Measurements from ENCODE around the gene DNAH1.
A peak's percentile ranks its signal among the peaks of the same experiment; 100 is the strongest.

Gene DNAH1

DNA sequence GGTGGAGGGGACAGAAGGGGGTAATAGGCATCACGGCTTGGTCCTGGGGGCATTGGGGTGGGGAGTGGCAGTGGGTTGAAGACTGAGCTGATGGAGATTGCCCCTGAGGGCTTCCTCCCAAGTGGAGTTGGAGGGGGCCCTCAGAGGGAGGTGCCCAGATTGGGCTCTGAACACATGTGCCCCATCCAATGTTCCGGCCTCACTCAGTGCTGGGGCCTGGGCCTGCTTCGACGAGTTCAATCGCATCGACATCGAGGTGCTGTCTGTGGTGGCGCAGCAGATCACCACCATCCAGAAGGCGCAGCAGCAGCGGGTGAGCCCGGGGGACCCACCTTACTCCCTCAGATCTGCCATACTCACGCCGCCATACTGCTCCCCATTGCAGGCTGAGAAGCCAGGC is 45.3 kb downstream of the DNAH1 start:
- DNase-seq: no peak

DNA sequence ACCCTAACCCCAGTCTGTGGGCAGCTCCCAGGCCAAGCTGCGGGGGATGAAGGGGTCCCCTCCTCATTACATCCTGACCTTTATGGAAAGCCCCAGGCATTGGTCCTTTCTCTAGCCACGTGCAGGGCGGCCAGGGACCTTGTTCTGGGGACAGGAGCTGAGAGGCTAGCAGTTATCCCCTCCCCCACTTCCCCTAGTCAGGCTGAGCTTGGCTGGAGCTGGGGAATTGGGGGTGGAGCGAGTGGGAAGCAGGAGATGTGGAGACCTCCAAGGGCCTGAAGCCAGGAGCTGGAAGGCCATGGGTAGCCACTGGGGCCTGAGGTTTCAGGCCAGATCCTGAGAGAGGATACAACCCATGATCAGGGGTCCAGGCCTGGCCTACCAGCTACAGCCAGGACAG is 45.8 kb downstream of the DNAH1 start:
- no peak for DNase-seq

DNA sequence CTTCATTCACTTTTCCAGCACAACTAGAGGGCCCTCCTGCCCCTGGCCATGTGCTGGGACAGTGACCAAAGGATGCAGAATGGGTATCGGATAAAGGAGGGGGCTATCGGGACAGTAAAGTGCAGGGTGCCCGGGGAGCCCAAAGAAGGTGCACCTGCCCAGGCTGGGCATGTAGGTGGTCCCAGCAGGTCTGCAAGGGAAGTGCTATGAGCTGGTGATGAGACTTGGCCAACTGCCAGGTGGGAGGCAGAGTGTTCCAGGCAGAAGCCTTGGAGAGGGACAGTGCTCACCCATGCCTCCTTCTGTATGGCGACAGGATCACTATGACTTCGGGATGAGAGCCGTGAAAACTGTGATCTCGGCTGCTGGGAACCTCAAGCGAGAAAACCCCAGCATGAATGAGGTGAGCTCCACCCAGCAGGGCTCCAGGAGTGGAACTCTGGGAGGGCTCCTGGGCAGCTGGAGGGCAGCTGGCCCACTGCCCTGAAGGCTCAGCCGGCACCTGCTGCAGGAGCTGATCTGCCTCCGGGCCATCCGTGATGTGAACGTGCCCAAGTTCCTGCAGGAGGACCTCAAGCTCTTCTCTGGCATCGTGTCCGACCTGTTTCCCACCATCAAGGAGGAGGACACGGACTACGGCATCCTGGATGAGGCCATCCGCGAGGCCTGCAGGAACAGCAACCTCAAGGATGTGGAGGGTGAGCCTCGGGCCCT is 48.4 kb downstream of the DNAH1 start:
- no peak for DNase-seq

DNA sequence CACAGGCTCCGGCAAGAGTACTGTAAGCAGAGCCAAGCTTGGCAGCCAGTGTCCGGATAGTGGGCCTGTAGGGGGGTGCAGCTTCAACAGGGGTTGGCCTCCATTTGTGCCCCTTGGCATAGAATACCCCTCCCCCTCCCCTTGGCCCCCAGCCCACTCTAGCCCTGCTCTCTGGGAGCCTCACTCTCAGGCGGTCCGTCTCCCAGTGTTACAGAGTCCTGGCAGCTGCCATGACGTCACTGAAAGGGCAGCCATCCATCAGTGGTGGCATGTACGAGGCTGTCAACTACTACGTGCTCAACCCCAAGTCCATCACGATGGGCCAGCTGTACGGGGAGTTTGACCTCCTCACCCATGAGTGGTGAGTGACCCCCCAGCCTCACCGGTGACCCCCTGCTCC is 50.4 kb downstream of the DNAH1 start:
- no peak for DNase-seq

DNA sequence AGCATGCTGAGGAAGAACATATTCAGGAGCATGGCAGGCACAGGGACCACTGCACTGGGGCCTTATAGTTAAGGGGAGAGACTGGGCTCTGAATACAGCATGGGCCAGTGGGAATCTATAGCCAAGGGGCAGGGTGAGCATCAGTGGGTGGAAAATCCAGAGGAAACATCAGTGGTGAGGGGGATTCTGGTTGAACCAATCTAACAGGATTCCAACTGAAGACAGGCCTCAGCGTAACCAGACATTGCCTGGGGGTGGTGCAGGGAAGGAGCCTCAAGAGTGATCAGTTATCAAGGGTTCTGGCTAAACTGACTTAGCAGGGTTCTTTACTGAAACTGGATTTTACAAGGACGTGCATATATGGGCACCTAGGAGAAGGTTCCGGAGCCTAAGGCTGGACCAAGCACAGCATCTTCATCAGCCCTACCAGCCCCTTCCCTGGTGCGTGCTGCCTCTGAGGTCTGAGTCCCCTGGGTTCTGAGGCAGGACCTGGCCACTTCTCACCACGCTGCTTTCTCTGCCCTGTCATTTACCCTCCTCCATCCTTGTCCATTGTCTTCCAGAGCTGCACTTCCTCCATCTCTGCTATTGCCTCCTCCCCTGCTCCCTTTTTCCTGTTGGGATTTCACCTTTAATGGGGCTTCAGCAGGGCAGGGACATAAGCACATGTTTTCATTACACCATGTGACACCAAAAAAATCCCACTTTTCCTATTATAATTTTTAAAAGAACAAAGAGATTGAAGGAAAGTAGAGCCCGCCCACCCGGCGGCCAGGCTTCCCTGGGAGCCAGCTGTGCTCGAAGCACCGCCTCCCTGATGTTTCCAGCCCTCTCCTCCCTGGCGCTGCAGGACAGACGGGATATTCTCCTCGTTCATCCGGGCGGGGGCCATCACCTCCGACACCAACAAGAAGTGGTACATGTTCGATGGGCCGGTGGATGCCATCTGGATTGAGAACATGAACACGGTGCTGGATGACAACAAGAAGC is 52.1 kb downstream of the DNAH1 start:
- DNase-seq: no peak

DNA sequence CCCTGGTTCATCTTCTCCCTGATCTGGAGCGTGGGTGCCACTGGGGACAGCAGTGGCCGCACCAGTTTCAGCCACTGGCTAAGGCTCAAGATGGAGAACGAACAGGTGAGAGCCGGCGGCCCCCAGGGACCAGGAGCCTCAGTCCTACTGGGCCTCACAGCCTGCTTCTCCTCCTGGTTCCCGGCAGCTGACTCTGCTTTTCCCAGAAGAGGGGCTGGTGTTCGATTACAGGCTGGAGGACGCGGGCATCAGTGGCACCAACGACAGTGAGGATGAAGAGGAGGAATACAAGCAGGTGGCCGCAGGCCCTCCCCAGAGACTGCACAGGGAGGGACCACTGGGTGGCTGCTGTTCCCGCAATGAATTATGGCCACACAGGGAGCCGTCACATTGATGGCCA is 54.4 kb downstream of the DNAH1 start:
- DNase-seq: no peak

DNA sequence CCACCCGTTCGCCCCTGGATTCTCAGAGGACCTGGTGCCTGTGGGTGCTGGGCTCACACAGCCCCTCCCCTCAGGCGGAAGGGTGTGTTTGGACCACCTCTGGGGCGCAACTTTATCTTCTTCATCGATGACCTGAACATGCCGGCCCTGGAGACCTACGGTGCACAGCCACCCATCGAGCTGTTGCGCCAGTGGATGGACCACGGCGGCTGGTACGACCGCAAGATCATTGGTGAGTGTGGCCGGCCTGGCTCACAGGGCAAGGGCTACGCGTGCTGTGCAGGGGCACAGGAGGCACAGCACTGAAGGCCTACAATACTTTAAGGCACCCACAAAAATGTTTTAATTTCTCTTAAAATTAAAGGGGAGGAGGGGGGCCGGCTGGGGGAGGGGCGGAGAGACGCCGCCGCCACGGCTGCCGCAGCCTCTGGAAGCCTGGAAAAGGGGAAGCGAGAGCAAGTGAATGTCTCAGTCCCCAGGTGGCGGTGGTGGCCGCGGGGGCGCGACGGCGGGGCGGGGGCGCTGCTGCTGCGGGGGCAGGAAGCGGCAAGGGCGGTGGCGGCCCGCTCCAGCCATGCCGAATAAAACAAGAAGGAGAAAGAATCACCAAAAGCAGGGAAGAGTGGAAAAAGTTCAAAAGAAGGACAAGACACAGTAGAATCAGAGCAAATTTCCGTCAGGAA is 56.8 kb downstream of the DNAH1 start:
- no peak for DNase-seq

DNA sequence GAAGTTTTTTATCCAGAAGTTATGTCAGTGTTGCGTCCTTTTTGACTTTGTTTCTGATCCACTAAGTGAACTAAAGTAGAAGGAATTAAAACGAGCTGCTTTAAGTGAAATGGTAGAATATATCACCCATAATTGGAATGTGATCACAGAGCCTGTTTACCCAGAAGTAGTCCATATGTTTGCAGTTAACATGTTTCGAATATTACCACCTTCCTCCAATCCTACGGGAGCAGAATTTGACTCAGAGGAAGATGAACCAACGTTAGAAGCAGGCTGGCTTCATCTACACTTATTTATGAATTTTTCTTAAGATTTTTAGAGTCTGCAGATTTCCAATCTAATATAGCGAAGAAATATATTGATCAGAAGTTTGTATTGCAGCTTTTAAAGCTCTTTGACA is 57.6 kb downstream of the DNAH1 start:
- no peak for DNase-seq

DNA sequence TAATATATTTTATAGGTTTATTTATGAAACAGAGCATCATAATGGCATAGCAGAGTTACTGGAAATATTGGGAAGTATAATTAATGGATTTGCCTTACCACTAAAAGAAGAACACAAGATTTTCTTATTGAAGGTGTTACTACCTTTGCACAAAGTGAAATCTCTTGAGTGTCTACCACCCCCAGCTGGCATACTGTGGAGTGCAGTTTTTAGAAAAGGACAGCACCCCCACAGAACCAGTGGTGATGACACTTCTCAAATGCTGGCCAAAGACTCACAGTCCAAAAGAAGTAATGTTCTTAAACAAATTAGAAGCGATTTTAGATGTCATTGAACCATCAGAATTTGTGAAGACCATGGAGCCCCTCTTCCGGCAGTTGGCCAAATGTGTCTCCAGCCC is 58.1 kb downstream of the DNAH1 start:
- no peak for DNase-seq

DNA sequence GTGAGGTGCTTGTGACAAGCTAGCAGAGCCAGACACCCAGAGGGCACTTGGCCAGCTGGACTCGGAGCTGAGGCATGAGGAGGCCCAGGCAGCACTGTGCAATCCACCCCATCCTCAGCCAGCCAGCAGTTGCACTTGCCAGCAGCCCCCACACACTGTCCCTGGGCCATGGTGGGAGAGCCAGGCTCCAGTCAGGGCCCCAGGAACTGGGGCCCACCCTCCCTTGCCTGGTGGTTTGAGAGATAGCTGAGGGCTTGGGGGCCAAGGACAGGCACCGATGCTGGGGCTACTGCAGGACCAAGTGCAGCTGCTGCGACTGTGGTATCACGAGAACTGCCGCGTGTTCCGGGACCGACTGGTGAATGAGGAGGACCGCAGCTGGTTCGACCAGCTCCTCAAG is 63.5 kb downstream of the DNAH1 start:
- DNase-seq: no peak

DNA sequence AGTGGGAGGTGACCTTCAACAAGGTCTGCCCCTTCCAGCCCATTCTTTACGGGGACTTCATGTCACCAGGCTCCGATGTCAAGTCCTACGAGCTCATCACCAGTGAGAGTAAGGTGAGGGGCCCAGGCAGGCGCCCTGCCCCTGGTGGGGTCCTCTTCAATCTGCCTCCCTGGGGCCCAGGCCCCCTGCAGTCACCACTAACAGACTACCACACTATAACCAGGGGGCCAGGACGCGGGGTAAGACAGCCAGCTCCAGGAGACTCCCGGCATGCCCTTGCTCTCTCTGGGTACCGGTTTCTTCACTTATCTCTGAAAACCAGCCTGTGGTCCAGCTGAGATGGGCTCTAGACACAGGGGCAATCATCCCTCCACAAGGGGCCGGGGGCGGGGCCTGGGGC is 63.9 kb downstream of the DNAH1 start:
- no peak for DNase-seq

DNA sequence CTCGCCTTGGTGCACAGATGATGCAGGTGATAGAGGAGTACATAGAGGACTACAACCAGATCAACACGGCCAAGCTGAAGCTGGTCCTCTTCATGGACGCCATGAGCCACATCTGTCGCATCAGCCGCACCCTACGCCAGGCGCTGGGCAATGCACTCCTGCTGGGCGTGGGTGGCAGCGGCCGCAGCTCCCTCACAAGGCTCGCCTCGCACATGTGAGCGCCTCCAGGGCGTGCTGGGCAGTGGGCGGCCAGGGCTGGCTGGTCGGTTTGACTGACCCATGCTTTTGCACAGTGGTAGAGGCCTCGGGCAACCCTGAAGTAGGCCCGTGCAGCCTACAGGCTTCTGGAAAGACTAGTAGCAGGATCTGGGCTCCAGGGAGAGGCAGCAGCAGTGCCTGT is 65.5 kb downstream of the DNAH1 start:
- DNase-seq: no peak

DNA sequence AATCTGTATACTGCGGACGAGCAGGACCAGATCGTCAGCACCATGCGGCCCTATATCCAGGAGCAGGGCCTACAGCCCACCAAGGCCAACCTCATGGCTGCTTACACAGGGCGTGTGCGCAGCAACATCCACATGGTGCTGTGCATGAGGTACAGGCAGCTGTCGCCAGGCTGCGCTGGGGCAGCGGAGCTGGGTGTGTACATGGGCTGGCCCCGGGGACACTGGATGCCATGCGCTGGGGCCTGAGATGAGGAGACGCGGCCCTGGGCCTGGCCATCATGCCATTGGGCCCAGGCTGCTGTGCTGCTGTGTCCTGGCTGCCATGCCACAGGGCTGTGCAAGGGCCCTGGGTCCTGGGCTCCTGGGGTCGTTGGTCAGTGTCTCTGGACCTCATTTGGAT is 67.3 kb downstream of the DNAH1 start:
- no peak for DNase-seq

DNA sequence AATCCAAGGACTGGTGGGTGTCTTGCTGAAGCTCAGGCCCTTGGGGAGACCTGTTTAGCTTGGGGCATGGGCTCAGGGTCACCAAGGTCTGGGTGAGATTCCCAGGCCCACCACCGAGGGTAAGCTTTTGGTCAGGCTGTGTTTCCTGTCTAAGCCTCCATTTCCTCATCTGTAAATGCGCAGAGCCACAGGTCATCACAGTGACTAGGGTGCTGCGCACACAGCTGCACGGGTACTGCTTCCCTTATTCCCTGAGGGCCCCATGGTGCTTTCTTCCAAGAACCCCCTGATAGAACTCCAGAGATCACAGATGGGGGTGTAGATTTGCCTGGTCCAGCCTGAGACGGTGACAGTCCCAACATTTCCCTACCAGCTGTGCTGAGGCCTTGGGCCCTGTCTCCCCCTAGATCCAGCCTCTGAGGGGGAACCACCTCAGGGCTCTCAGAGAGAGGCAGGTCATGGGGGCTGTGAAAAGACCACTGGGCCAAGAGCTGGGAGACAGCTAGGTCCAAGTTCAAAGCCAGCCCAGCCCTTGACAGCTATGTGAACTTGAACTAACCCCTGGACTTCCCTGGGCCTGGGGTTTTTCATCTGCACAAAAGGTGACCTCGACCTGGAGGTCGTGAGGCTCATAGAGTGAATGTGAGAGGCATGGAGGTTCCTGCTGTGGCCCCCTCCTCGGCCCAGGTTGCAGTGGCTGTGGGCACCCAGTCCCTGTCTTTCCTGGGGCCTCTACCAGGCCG is 68.1 kb downstream of the DNAH1 start:
- DNase-seq: no peak

DNA sequence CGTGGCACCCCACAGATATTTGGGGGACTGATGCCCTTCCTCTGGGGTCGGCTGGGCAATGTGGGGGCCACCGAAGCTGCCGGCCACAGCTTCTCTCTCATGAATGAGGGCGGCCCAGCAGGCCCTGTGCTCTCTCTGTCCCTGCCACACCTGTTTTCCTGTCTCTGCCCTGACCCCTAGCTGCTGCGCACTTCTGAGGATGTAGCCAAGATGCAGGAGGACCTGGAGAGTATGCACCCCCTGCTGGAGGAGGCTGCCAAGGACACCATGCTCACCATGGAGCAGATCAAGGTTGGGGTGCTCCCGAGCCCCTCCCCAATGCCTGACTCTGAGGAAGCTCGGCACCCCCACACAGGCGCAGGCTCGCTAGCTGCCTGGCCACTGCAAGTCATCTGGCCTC is 69.0 kb downstream of the DNAH1 start:
- peak in 1 of 5 donors; percentile 23 for DNase-seq

DNA sequence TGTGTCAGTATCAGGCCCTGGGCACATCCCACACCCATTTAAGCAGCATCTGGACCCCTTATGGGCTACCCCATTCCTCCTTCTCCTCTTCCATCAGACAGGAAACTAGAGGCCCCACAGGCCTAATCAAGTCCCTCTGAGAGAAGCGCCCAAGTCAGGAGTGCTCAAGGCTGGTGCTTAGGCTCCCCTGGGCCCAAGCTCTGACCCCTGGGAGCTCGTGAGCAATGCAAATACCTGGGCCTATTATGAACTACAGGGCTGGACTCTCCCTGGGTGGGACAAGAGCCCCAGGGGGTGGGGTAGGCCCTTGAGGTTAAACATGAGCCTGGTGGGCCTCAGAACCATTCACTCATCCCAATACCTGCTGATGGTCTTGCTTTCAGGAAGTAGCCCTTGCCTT is 71.4 kb downstream of the DNAH1 start:
- no peak for DNase-seq

DNA sequence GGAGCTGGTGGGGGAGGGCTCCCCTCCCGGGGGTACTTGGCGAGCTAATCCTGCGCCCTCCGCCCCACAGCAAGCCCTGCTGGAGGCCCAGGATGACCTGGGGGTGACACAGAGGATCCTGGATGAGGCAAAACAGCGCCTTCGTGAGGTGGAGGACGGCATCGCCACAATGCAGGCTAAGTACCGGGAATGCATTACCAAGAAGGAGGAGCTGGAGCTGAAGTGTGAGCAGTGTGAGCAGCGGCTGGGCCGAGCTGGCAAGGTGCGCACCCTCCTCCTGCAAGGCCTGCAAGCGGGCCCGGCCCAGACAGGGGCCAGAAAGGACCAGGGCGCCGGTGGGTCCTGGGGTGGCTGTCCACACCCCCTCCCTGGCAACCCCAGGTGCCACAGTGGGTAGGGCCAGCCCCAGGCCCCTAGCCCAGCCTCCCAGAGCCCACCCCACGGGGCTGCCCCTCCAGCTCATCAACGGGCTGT is 72.3 kb downstream of the DNAH1 start:
- DNase-seq: no peak

DNA sequence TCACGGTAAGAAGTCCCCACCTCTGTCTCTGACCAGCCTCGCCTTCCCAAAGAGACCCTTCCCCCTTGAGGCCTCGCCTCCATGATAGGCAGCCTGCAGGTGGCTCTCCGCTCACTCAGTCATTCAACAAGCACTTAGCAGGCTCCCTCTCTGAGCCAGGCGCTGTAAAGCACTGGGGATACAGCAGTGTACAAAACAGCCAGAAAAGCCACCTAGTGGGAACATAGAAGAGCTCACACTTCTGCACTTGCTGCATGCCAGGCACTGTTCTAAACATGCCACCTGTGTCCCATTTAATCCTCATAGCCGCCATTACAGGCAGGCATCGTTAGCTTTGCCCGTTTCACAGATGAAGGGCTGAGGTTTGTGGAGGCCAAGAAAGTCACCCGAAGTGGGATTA is 72.8 kb downstream of the DNAH1 start:
- no peak for DNase-seq

DNA sequence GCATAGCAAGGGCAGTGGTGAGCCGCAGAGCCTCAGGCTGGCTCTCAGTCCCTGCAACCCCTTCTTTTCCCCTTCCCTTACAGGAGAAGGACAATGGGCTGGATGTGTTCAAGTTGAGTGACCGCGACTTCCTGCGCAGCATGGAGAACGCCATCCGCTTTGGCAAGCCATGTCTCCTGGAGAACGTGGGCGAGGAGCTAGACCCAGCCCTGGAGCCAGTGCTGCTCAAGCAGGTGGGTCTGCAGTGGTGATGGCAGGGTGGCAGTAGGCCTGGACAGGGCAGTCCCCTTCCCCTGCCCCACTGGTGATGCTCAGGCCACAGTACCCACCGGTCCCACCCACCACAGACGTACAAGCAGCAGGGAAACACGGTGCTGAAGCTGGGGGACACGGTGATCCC is 75.0 kb downstream of the DNAH1 start:
- no peak for DNase-seq

DNA sequence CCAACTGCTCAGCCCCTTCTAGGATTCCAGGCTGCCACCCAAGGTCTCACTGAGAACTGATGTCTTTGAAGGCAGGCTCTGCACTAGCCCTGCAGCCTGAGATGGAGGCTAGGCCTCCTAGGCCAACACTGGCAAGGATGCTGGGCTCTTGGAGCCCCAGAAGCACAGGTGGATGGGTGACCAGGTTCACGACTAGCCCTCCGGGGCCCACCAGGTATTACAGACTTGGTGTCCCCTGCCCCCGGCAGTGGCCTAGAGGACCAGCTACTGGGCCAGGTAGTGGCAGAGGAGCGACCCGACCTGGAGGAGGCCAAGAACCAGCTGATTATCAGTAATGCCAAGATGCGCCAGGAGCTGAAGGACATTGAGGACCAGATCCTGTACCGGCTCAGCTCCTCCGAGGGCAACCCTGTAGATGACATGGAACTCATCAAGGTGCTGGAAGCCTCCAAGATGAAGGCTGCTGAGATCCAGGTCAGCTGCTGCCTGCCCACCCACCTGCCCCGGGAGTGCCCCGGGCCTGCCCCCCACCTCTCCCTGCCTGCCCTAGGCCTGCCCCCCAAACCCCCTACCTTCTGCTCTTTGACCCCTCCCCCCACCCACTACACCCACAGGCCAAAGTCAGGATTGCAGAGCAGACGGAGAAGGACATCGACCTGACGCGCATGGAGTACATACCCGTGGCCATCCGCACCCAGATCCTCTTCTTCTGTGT is 76.3 kb downstream of the DNAH1 start:
- DNase-seq: no peak

DNA sequence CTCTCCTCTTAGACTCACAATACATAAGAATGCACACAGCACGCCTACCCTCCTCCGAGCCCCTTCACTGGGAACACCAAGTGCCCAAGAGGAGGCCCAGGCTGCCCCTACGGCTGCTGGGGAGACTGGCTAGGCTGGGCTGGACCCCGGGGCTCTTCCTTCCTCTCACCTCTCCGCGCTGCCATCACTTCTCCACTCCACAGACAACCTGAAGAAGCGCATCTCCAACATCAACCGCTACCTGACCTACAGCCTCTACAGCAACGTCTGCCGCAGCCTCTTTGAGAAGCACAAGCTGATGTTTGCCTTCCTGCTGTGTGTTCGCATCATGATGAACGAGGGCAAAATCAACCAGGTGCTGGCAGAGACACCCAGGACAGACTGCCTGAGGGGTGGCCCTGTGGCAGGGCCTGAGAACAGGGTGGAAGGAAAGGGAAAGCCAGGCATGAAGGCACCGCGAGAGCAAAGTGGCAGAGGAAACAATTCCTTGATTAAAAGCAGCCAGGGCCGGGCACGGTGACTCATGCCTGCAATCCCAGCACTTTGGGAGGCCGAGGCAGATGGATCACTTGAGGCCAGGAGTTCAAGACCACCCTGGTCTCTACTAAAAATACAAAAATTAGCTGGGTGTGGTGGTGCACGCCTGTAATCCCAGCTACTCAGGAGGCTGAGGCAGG is 77.2 kb downstream of the DNAH1 start:
- no peak for DNase-seq
